GM18498 (cell line): ENCODE results near the gene RNF217.
"Not testable (repeated sequence)": the region's sequence is repeated elsewhere in the genome, so short reads cannot be mapped to it uniquely, and the experiment has no call there.

Experiments
- ATAC-seq: cut with Tn5 transposase; IDR thresholded peaks from one replicate; pipeline ENCODE4 v1.9.1; 2021; ENCODE audit warnings: mild to moderate bottlenecking, moderate library complexity; ENCODE audit not compliant: unreplicated experiment

The RNF217 gene

GRCh38 chr6:125050663-125051318 lies 88.6 kb downstream of the RNF217 start:
- ATAC-seq: no peak

- ATAC-seq: no peak
Measured at GRCh38 chr6:125053809-125054208, 91.6 kb downstream of the RNF217 start.

GRCh38 chr6:125054331-125054730 lies 92.1 kb downstream of the RNF217 start:
- no peak for ATAC-seq

- no peak for ATAC-seq
Measured at GRCh38 chr6:125057392-125058246, 95.4 kb downstream of the RNF217 start.

GRCh38 chr6:125058546-125058945 lies 96.3 kb downstream of the RNF217 start:
- no peak for ATAC-seq

GRCh38 chr6:125063307-125063706 lies 101.1 kb downstream of the RNF217 start:
- no peak for ATAC-seq

GRCh38 chr6:125066140-125066539 lies 103.9 kb downstream of the RNF217 start:
- ATAC-seq: no peak

GRCh38 chr6:125066964-125067363 lies 104.7 kb downstream of the RNF217 start:
- ATAC-seq: no peak

GRCh38 chr6:125067552-125067951 lies 105.3 kb downstream of the RNF217 start:
- no peak for ATAC-seq

- no peak for ATAC-seq
Measured at GRCh38 chr6:125073071-125073470, 110.8 kb downstream of the RNF217 start.

GRCh38 chr6:125074120-125074519 lies 111.9 kb downstream of the RNF217 start:
- ATAC-seq: no peak

GRCh38 chr6:125075073-125075472 lies 112.8 kb downstream of the RNF217 start:
- ATAC-seq: not testable (repeated sequence)

- no peak for ATAC-seq
Measured at GRCh38 chr6:125075741-125076481, 113.7 kb downstream of the RNF217 start.

GRCh38 chr6:125076482-125076742 lies 114.2 kb downstream of the RNF217 start:
- no peak for ATAC-seq

- no peak for ATAC-seq
Measured at GRCh38 chr6:125077453-125077852, 115.2 kb downstream of the RNF217 start.

GRCh38 chr6:125078602-125079321 lies 116.5 kb downstream of the RNF217 start:
- ATAC-seq: no peak

GRCh38 chr6:125082908-125083683 lies 120.9 kb downstream of the RNF217 start:
- ATAC-seq: no peak

- ATAC-seq: no peak
Measured at GRCh38 chr6:125083684-125083990, 121.4 kb downstream of the RNF217 start.

GRCh38 chr6:125086716-125087115 lies 124.5 kb downstream of the RNF217 start:
- ATAC-seq: no peak

GRCh38 chr6:125088963-125089362 lies 126.7 kb downstream of the RNF217 start:
- no peak for ATAC-seq

- ATAC-seq: no peak
Measured at GRCh38 chr6:125094563-125094962, 132.3 kb downstream of the RNF217 start.
